Upper lobe of left lung (tissue), 4 donors: Measurements from ENCODE around the gene TEKT5.

Experiments used
- CTCF ChIP-seq, 6 experiments: fragments of 450-650 bp in 4 of 6; fragments of 200-600 bp in 2 of 6; sonication (generic) in 2 of 6; IDR thresholded peaks; one replicate each; pipeline ENCODE4 v1.5.1; 2016 to 2019; ENCODE audit warnings: antibody characterized with exemption in 6 of 6
- POLR2AphosphoS5 ChIP-seq, 2 donors: sonication (generic); formaldehyde crosslinking; IDR thresholded peaks; one replicate each; pipeline ENCODE4 v1.5.1; 2017; ENCODE audit warnings: antibody characterized with exemption in 2 of 2

GRCh38 chr16:10623059-10623458 is 71.7 kb downstream of the TEKT5 start:
- no peak for TF ChIP-seq CTCF (IDR thresholded peaks at IDR 0.05)
- no peak for TF ChIP-seq POLR2AphosphoS5 (IDR thresholded peaks at IDR 0.05)
